Measurements from ENCODE around the gene MMD.

- TF ChIP-seq ELF4 (IDR thresholded peaks at IDR 0.05) (no peak), SUZ12 (IDR thresholded peaks at IDR 0.05) (no peak), HDGF (IDR thresholded peaks at IDR 0.05; ENCODE audit: borderline replicate concordance) (no peak), FOXK2 (IDR thresholded peaks at IDR 0.05) (no peak), SP1 (IDR thresholded peaks at IDR 0.05) (no peak), L3MBTL2 (conservative IDR thresholded peaks at IDR 0.05) (no peak), FOXA1 (IDR thresholded peaks at IDR 0.05) (no peak), FOXM1 (IDR thresholded peaks at IDR 0.05; ENCODE audit: borderline replicate concordance) (no peak), TARDBP (IDR thresholded peaks at IDR 0.05) (no peak), ARNT (IDR thresholded peaks at IDR 0.05) (no peak), BHLHE40 (IDR thresholded peaks at IDR 0.05; ENCODE audit: borderline replicate concordance) (no peak), CTBP1 (IDR thresholded peaks at IDR 0.05; ENCODE audit: borderline replicate concordance) (no peak), PKNOX1 (IDR thresholded peaks at IDR 0.05) (no peak), NFRKB (IDR thresholded peaks at IDR 0.05) (no peak)
These were observed 13.7 kb downstream of the MMD start for GRCh38 chr17:55407641-55408566.
